DMS153 treated with DMSO at 0.1 percent for 48 hours (cell line): ENCODE measurements around the gene PC.
"Not testable (repeated sequence)": the region's sequence is repeated elsewhere in the genome, so short reads cannot be mapped to it uniquely, and the experiment has no call there.

Experiments used
- DNase-seq: peaks from one replicate; lab custom pipeline; 2025; ENCODE audit not compliant: unreplicated experiment; lab: John Stamatoyannopoulos, UW

The PC gene

DNA sequence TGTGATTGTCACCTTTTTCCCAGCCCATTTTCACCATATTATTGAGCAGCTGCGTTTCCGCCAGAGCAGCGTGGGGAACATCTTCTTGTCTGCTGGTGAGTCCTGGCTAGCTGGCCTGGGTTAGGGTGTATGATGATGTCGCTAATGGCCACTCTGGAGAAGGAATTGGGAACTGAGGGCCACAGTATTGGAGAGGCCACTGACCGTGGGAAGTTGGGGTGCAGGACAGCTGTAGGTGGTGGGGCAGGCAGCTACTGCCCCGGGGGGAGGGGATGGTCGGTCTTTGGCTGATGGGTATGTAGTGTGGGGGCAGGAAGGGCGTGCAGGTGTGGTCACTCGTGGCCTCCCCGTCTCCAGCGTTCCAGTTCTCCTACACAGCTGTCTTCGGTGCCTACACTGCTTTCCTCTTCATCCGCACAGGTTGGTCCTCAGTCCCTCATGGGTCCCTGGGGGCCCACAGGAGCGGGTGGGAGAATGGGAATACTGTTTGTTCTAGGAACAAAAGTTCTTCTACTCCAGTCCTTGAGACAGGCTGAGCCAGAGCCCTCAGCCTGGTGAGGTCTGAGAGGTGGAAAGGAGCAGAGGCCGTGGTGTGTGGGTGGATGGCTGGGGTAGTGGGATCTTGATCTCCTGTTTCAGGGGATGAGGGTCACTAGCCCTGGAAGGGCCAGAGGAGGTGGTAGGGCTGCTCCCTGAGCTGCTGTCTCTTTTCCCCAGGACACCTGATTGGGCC, 112.9 kb downstream of the PC start:
- no peak for DNase-seq

DNA sequence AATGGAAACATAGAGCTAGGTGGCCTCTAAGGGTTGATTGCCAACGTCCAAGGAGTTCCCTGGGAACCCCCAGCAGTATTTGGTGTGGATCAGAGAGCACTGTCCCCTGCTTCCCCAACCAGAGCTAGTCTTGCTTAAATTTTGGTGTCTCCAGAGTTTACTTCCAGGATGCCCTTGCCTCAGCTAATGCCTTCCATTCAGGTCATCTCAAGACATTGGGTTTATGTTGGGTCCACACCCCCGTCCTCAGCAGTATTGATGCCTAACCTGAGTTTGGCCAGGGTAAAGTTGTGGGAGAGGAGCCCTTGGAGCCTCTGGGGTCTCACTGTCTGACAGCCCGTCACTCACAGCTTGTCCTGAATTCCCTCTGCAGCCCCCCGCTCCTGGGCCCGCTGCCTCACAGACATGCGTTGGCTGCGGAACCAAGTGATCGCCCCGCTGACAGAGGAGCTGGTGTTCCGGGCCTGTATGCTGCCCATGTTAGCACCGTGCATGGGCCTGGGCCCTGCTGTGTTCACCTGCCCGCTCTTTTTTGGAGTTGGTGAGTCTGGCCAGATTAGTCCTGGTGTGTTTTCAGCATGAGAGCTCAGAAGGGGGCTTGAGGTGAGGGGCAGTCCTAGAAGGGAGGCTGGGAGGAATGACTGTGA, 113.6 kb downstream of the PC start:
- DNase-seq, result no peak

DNA sequence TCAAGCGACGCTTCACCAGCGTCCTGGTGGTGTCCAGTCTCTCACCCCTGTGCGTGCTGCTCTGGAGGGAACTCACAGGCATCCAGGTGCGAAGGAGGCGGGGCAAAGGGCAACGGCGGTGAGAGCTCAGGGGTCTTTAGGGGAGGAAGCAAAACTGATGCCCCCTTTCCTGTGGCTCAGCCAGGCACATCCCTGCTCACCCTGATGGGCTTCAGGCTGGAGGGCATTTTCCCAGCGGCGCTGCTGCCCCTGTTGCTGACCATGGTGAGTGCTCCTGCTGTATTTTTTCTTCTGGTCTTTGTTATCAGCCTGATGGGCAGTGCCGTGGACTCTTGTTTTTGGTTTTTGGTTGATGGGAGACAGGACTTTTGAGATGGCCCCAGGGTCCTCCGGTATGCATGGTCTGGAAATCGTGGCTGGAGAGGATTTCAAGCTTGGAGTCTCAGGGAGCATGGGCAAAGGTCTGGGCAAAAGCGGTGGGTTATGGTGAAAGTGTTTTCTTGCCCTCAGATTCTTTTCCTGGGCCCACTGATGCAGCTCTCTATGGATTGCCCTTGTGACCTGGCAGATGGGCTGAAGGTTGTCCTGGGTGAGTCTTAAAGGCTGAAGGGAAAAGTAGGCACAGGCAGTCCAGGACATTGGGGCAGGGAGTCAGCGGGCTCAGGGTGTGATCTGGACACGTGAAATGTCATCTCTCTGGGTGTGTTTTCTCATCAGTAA, 114.2 kb downstream of the PC start:
- DNase-seq, result no peak

DNA sequence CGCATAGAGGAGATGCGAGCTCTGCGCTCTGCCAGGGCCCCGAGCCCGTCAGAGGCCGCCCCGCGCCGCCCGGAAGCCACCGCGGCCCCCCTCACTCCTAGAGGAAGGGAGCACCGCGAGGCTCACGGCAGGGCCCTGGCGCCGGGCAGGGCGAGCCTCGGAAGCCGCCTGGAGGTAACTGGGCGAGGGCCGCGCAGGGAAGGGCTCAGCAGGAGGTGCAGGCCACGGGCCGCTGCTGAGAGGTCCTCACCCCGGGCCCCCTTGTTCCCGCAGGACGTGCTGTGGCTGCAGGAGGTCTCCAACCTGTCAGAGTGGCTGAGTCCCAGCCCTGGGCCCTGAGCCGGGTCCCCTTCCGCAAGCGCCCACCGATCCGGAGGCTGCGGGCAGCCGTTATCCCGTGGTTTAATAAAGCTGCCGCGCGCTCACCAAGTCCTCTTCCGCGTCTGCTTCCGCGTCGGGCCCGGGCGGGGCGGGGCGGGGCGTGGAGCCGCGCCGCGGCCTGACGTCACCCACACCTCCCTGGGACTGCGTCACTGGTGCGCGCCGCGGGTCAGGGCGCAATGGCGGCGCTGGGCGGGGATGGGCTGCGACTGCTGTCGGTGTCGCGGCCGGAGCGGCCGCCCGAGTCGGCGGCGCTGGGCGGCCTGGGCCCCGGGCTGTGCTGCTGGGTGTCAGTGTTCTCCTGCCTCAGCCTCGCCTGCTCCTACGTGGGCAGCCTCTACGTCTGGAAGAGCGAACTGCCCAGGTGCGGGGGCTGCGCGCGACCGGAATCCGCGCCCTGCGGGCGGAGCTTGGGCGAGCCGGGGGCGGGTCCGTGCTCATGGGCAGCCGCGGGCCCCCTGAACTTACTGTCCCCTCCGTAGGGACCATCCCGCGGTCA, 115.0 kb downstream of the PC start, which contains the start of gene RCE1:
RCE1 (plus strand) TSS at position 546 of the 880 bp plus-strand sequence; CDS start at position 561, 15 bp downstream.
- DNase-seq, result peak; percentile 58

DNA sequence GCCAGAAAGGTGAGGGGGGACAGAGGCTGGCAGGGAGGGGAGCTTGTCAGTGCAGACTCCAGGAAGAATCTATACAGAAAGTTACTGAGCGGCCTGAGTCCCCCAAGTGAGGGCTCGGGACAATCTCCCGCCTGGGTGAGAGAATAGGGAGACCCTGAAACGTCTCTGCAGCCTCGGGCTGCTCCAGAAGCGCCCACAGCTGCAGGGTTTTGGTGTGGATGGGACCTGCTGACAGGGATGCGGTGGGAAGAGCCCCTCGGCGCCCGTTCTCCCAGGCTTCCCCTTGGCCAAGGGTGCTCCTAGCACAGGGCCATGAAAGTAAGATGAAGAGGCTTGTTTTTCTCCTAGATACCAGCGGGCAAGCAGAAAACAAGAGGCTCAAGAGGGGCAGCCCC, 115.7 kb downstream of the PC start:
- no peak for DNase-seq

DNA sequence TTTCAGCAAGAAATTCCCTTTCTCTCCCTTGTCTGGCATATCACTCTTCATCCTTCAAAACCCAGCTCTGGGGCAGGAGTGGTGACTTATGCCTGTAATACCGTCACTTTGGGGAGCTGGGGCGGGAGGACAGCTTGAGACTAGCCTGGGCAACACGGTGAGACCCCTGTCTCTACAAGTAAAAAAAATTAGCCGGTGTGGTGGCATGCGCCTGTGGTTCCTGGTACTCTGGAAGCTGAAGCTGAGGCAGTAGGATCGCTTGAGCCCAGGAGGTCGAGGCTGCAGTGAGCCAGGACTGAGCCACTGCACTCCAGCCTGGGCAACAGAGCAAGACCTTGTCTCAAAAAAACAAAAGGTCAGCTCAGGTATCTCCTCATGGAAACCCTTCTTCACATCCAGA, 116.3 kb downstream of the PC start:
- no peak for DNase-seq

DNA sequence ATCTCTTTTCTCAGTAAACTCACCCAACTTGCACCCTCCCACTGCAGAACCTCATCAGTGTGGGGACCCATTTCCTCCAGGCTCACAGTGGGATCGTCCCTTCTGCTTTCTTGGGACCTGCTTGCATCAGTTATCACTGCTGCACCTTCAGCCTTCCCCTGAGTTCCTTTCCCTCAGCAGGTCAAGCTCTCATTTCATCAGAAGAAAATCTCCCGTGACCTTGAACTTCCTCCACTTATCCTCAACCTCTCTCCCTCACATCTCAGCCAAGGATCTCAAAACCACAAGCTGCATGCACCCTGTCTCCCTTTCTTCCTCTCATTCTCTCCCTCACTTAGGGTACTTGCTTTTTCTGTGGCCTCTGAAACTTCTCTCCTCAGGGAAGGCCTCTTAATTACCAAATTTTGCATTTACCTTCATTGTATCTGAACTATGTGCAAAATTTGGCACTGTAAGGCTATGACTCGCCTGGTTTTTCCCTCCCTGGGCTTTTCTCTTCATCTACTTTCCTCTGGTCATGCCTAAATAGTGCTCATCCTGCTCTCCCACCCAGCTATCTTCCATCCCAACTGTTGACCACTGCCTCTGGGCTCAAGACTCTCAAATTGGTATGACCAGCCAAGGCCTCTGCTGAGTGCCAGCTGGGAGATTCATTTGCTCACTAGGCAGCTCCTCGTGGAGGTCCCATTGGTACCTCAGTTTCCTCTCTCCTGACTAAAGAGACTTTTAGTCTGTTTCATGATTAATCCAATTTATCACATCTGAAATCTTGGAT, 117.7 kb downstream of the PC start:
- DNase-seq, result no peak

DNA sequence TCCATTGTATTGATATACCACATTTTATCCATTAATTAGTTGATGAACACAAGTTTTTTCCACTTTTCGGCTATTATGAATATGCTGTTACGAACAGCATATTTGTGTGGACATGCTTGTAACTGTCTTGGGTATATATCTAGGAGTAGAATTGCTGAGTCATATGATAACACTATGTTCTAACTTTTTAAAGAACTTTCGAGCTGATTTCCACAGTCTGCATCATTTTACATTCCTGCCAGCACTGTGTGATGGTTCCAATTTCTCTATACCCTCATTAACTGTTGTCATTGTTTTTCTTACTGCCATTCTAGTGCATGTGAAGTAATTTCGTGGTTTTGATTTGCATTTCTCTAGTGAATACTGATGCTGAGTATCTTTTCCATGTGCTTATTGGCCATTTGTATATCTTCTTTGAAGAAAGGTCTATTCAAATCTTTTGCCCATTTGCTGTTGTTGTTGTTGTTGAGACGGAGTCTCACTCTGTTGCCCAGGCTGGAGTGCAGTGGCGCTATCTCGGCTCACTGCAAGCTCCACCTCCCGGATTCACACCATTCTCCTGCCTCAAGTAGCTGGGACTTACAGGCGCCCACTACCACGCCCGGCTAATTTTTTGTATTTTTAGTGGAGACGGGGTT, 122.3 kb downstream of the PC start:
- DNase-seq, result no peak

DNA sequence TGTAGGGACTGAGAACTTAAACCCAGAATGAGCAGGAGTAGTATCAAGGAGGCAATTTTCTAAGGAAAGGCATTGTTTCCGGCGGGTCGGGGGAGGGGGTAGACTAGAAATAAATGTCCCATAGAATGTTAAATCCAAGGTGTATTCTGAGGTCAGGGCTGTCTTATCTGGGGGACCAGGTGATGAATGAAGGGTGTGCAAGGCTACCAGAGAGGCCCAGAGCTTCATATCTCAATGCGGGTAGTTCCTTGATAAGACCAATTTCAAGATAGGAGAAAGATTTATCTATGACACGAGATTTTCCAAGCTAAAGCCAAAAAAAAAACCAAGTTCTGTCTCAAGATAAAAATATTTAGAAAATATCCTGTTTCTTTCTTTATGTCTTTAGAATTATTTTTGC, 123.2 kb downstream of the PC start:
- DNase-seq, result no peak

DNA sequence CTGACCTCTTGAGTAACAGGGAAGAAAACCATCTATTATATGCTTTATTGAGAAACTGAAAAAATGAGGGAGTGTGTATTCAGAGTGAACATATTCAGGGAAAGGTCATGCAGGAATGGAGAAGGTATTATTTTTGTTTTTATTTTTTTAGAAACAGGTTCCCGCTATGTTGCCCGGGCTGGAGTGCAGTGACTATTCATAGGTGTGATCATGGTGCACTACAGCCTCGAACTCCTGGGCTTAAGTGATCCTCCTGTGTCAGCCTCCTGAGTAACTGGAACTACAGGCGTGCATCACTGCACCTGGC, 123.7 kb downstream of the PC start:
- DNase-seq, result no peak

DNA sequence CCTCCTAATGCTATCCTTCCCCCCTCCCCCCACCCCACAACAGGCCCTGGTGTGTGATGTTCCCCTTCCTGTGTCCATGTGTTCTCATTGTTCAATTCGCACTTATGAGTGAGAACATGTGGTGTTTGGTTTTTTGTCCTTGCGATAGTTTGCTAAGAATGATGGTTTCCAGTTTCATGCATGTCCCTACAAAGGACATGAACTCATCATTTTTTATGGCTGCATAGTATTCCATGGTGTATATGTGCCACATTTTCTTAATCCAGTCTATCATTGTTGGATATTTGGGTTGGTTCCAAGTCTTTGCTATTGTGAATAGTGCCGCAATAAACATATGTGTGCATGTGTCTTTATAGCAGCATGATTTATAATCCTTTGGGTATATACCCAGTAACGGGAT, 133.6 kb downstream of the PC start:
- not testable (repeated sequence) for DNase-seq

DNA sequence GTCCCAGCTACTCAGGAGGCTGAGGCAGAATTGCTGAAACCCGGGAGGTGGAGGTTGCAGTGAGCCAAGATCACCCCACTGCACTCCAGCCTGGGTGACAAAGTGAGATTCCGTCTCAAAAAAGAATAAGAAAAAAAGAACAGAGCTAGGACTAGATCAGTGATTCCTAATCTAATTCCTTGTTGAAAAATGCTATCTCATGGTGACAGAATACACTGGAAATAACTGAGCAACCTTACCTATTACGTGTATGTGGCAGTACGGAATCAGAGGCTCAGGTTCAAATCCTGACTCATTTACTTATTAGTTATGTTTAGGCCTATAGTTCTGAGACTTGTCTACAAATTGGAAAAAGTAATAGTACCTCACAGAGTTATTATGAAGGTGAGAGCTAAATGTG, 134.5 kb downstream of the PC start:
- no peak for DNase-seq

DNA sequence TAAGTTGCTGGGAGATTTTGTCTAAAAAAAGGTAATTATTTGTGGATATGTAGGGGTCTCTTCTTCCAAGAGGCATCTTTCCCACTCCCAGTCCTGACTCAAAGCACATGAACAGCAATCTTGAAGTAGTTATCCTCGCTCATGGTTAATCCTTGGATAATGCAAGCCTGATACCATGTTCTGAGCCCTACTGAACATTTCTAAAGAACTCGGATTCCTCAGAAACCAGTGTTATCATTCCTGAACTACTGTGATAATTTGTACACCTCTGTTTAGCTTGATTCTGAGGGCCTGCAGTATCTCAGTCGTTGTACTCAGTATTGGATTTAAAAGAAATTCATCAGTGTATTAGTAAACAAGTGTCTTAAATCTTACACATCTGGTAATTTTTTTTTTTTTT, 137.3 kb downstream of the PC start:
- DNase-seq, result no peak

DNA sequence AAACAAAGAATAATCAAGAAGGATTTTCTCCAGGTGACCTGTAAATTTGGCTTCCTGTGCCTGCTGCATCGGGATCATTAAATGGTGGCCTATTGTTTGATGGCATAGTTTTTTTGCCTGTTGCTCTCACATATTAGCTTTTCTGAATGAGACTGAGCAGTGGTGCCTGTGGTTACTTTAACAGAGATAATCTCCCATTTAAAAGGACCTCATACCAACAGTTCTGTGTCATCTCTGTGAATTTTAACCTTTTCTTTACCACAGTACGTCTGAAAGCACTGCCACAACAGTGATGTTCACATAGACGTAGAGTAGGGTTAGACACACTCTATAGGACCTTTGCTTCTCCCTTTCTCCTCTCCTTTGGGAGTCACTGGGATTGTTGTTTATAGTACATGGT, 137.8 kb downstream of the PC start:
- no peak for DNase-seq

DNA sequence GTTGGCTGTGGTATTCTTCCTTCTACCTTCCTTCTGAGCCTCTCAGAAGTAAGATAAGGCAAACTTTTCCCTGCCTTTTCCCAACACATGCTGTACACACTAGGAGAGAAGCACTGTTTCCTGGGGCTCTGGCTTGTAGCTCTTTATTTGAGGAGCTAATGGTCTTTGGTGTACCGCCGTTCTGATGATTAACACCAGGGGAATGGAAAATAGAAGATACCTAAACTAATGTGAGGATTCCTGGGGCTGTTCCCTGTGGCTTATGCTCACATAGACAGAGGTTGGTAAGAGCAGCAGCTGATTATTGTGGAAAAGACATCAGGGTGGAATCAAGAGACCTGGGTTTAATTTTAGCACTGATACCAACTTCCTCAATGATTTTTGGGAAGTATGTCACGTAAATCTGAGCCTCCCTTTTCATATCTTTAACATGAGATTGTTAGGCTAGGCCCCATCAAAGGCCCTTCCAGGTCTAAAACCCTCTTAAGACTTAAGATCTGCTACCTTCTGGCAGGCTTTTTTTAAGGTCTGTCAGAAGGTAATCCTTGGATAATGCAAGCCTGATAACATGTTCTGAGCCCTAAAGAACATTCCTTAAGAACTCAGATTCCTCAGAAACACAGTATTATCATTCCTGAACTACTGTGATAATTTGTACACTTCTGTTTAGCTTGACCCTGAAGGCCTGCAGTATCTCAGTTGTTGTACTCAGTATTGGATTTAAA, 139.8 kb downstream of the PC start:
- DNase-seq, result no peak

DNA sequence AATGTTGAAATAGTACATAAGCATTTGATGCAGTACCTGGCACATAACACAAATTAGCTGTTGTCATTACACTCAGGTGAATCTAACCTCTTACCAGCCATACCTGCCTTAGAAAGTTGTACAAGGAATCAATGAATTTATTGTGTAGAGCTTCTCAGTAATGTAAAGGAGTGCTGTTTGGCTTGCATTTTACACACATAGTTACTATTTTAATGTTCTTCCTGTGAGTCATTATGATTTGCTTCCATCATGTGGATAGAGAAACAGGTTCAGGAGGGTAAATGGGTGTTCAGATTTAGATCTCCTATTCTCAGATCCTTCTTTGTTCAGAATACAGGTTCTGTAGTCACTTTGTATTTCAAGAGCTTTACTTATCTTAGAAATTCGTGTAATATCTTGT, 142.5 kb downstream of the PC start:
- DNase-seq, result no peak

DNA sequence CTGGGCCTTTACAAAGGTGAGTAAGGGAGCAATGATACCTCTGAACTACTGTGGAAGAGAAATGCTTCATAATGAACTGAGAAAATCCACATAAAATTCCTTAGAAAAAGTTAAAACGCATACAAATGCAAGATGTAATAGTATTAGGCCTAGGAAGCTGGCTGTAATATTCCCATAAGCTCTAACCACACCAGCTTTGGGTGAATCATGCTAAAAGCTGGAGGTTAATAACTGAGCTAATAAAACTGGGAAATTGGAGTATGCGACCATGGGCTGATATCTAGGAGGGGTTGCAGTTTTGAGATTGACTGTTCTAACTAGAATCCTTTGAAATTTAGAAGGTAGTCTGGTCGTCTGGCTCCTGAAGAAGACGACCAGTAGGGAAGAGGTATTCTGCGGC, 143.5 kb downstream of the PC start:
- no peak for DNase-seq

DNA sequence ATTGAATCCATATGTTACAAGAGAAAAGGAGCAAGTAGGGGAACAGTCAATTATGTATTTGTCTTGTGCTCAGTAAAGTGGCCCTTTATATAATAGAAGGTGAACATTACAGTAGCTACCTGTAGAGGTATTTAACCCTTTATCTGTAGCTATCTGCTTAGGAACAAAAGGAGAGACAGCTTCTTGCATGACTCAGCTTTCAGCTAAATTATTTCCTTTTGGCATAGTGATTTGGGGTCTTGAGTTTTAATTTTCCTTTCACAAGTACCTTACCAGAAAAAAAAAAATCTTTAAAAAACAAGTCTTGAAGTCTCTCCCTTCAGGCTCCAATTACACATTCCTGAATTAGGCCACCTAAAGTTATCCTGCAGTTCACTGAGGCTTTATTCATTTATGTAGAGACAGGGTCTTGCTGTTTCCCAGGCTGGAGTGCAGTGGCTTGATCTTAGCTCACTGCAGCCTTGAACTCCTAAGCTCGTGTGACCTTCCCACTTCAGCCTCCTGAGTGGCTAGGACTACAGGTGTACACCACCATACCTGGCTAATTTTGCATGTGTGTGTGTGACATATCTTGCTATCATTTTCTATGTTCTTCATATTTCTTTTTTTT, 147.5 kb downstream of the PC start:
- no peak for DNase-seq

DNA sequence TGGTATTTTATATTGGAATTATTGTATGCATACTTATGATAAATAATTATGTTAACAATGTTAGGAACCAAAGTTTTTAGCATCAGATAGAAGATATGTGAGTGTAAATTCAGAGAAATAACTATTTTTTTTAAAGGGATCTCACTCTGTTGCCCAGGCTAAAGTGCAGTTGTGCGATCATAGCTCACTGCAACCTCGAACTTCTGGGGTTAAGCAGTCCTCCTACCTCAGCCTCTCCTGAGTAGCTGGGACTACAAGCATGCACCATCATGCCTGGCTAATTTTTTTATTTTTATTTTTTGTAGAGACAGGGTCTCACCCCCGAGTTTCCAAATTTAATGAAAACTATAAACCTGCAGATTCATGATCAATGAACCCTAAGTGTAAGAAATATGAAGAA, 148.6 kb downstream of the PC start:
- DNase-seq, result no peak
